Measurements from ENCODE around the gene USP10. TPM values are rescaled to one million over a fixed set of nuclear protein-coding genes. Genes with fewer than 3 reads are reported as not detected.

USP10 gene
- total and polyA plus RNA-seq, 12 donors = 17.5 to 82.9 (median 62.8) TPM

- Histone ChIP-seq H3K27ac (no peak overlapping the region), H3K4me3 (no peak overlapping the region), H3K36me3 (peaks cover 0 to 55% (median 34%) of the 10 kb centered on the region in 9 donors), H3K27me3 (no peaks in the 10 kb centered on the region), H3K9me3 (no peaks in the 10 kb centered on the region), H3K4me1 (peaks cover 0 to 3% (median 0%) of the 10 kb centered on the region in 9 donors)
- intact Hi-C loops (cut with DNase I) = no loop called here
- WGBS, 2 donors = 96% methylated on average over 11 of the region's 11 CpGs
- TF ChIP-seq CTCF (IDR thresholded peaks at IDR 0.05) = no peak
- DNase-seq (no peak), ATAC-seq (no peak)
Observed at GRCh38 chr16:84780063-84780462, 80.3 kb downstream of the USP10 start.

- no peaks in the 10 kb centered on the region for H3K9me3 ChIP-seq
- intact Hi-C loops (cut with DNase I) = no loop called here
- ATAC-seq (no peak), DNase-seq (no peak)
- no peak for TF ChIP-seq CTCF (IDR thresholded peaks at IDR 0.05)
- 92 to 94% methylated on average over 12 of the region's 12 CpGs for WGBS, 2 donors
- no peak overlapping the region for H3K4me3 ChIP-seq
- peaks cover 0 to 7% (median 2%) of the 10 kb centered on the region in 9 donors for H3K4me1 ChIP-seq
- peaks cover 0 to 48% (median 30%) of the 10 kb centered on the region in 9 donors for H3K36me3 ChIP-seq
- no peak overlapping the region for H3K27ac ChIP-seq
- no peaks in the 10 kb centered on the region for H3K27me3 ChIP-seq
Observed at GRCh38 chr16:84780544-84781376, 81.0 kb downstream of the USP10 start.

DNA sequence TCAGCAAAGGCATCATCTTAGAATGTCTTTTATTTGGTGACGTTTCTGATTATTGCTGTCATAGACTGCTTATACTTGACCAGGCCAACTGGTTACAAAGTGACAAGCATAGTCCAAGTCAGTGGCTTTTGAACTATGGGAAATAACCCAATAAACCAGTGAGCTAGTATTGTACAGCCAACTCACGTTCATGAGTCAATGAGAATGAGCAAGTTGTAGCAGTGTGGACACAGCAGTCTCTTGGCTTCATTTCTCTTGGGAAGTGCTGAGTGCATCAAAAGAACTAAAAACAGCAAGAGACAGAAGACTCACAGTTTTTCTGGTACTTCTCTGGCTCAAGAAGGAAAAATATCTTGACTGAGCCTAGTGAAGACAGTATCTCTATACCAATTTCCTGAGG, 83.0 kb downstream of the USP10 start:
- Histone ChIP-seq H3K4me3 (no peak overlapping the region), H3K36me3 (peaks cover 0 to 27% (median 14%) of the 10 kb centered on the region in 9 donors), H3K27me3 (no peaks in the 10 kb centered on the region), H3K27ac (no peak overlapping the region), H3K4me1 (peaks cover 3 to 26% (median 16%) of the 10 kb centered on the region in 9 donors), H3K9me3 (no peaks in the 10 kb centered on the region)
- TF ChIP-seq CTCF (IDR thresholded peaks at IDR 0.05) = no peak
- ATAC-seq (no peak), DNase-seq (no peak)
- WGBS, 2 donors = 78% methylated on average over 2 of the region's 2 CpGs
- intact Hi-C loops (cut with DNase I) = no loop called here

DNA sequence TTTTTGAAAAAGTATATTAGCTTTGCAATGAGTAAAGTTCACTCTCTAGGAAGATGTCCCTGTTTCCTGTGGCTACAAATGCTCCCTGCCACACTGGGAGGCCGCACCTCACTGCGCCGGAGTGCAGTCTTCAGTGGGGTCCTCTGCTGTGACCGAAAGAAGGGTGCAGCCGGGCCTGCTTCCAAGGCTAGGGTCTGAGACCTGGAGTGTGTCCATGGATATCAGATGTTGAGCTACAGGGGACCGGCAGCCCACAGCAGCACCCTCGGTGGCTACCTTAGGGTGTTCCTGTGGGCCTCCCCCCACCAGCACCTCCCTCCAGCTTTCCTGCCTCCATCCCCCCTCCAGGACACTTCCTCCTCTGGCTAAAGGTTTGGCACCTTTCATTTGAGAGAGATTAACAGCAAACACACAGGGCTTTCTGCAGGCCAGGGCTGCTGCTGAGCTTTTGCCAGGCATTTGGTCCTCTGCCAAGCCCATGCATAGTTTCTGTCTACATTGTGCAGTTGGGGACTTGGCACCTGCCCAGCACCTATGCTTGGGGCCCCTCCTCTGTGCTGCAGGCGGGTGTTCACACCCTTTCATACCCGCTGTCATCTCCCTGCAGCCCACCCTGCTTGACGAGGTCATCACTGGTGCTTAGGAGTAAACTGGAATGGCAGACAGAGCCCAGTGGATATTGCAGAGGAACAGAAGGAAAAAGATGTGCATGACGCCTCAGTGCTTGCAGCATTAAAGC, 86.2 kb downstream of the USP10 start:
- Histone ChIP-seq H3K27ac (no peak overlapping the region), H3K27me3 (no peaks in the 10 kb centered on the region), H3K4me1 (peaks cover 3 to 26% (median 16%) of the 10 kb centered on the region in 9 donors), H3K9me3 (no peaks in the 10 kb centered on the region), H3K36me3 (no peaks in the 10 kb centered on the region), H3K4me3 (no peak overlapping the region)
- intact Hi-C loops (cut with DNase I) = no loop called here
- peak; percentile 40 to 44 for DNase-seq
- 41 to 53% methylated on average over 11 of the region's 11 CpGs for WGBS, 2 donors
- TF ChIP-seq CTCF (IDR thresholded peaks at IDR 0.05) = no peak
- ATAC-seq = peak; percentile 22 to 80 (median 53)

All from heart right ventricle (tissue), 16 donors.